Uterus (tissue), 4 donors: ENCODE results near the gene ETV7. TPM values are rescaled to one million over a fixed set of nuclear protein-coding genes. Genes with fewer than 3 reads are reported as not detected.
"Not testable (repeated sequence)": the region's sequence is repeated elsewhere in the genome, so short reads cannot be mapped to it uniquely, and the experiment has no call there.

ENCODE experiments used
- DNase-seq, 2 donors: peaks; one replicate each; pipeline ENCODE4 v3.0.0-alpha.2; 2019 to 2020
- H3K27ac ChIP-seq, 2 donors: fragments of 200-600 bp; sonication (generic); 1 replicate in 1 of 2; 2 replicates in 1 of 2; pipeline ENCODE4 v1.5.1; 2016 to 2018
- H3K27me3 ChIP-seq, 2 donors: fragments of 200-600 bp; sonication (generic); one replicate each; pipeline ENCODE4 v1.5.1; 2018 to 2019; ENCODE audit warnings: control low read depth in 1 of 2
- H3K36me3 ChIP-seq, 2 donors: fragments of 200-600 bp; sonication (generic); one replicate each; pipeline ENCODE4 v1.5.1; 2019; ENCODE audit warnings: control low read depth in 1 of 2
- H3K4me1 ChIP-seq, 2 donors: fragments of 200-600 bp; sonication (generic); one replicate each; pipeline ENCODE4 v1.5.1; 2018 to 2019; ENCODE audit warnings: control low read depth in 1 of 2
- H3K4me3 ChIP-seq, 2 donors: fragments of 200-600 bp; sonication (generic); 1 replicate in 1 of 2; 2 replicates in 1 of 2; pipeline ENCODE4 v1.5.1; 2018 to 2019; ENCODE audit warnings: mild to moderate bottlenecking in 1 of 2
- H3K9me3 ChIP-seq, 2 donors: fragments of 200-600 bp; sonication (generic); one replicate each; pipeline ENCODE4 v1.5.1; 2019; ENCODE audit warnings: control low read depth in 1 of 2
- POLR2A ChIP-seq, 2 donors: fragments of 450-650 bp; IDR thresholded peaks; one replicate each; pipeline ENCODE4 v1.6.1; 2016; ENCODE audit warnings: antibody characterized with exemption in 2 of 2, mild to moderate bottlenecking in 1 of 2, moderate library complexity in 1 of 2
- intact Hi-C: fragments of 100-400 bp; cut with DNase I; formaldehyde crosslinking; loops from one replicate; pipeline ENCODE4 v1.15.1; 2023; ENCODE audit warnings: low total_unique reads
- total RNA-seq, 4 donors: library from RNA; depleted of rRNA in 3 of 4; stranded (reverse); fragments of >200 nt in 3 of 4; gene quantifications; one replicate each; pipeline versions ENCODE4 v1.1.0 to v1.2.4, GENCODE V29; 2014 to 2023
- TF ChIP-seq, protein P1 (sequence below), 4 experiments: fragments of 200-600 bp in 2 of 4; fragments of 450-650 bp in 2 of 4; sonication (generic) in 2 of 4; IDR thresholded peaks; one replicate each; pipeline ENCODE4 v1.5.1; 2016 to 2019; ENCODE audit warnings: antibody characterized with exemption in 4 of 4, mild to moderate bottlenecking in 2 of 4, moderate library complexity in 1 of 4
- donor health status: DM: yes; HTN: yes; CAD: no.

ETV7 gene
- total RNA-seq, 4 donors from 2014 or later: 1.3 TPM; not detected in 3

- DNase-seq: no peak
- no peaks in the 10 kb centered on the region for H3K9me3 ChIP-seq
- TF ChIP-seq POLR2A (IDR thresholded peaks at IDR 0.05): no peak
- TF ChIP-seq, protein P1, sequence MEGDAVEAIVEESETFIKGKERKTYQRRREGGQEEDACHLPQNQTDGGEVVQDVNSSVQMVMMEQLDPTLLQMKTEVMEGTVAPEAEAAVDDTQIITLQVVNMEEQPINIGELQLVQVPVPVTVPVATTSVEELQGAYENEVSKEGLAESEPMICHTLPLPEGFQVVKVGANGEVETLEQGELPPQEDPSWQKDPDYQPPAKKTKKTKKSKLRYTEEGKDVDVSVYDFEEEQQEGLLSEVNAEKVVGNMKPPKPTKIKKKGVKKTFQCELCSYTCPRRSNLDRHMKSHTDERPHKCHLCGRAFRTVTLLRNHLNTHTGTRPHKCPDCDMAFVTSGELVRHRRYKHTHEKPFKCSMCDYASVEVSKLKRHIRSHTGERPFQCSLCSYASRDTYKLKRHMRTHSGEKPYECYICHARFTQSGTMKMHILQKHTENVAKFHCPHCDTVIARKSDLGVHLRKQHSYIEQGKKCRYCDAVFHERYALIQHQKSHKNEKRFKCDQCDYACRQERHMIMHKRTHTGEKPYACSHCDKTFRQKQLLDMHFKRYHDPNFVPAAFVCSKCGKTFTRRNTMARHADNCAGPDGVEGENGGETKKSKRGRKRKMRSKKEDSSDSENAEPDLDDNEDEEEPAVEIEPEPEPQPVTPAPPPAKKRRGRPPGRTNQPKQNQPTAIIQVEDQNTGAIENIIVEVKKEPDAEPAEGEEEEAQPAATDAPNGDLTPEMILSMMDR (IDR thresholded peaks at IDR 0.05): no peak
- H3K4me1 ChIP-seq: no peaks in the 10 kb centered on the region
- intact Hi-C loops: no loop called here
- no peak overlapping the region for H3K27ac ChIP-seq
- H3K36me3 ChIP-seq: no peaks in the 10 kb centered on the region
- H3K4me3 ChIP-seq: no peak overlapping the region
- no peaks in the 10 kb centered on the region for H3K27me3 ChIP-seq
Observed at GRCh38 chr6:36364669-36365479, 22.6 kb downstream of the ETV7 start.

GRCh38 chr6:36364061-36364635 is 23.3 kb downstream of the ETV7 start:
- H3K4me3 ChIP-seq, H3K36me3 ChIP-seq, intact Hi-C loops, DNase-seq, H3K27me3 ChIP-seq, H3K4me1 ChIP-seq, H3K9me3 ChIP-seq, H3K27ac ChIP-seq: not testable (repeated sequence)

DNA sequence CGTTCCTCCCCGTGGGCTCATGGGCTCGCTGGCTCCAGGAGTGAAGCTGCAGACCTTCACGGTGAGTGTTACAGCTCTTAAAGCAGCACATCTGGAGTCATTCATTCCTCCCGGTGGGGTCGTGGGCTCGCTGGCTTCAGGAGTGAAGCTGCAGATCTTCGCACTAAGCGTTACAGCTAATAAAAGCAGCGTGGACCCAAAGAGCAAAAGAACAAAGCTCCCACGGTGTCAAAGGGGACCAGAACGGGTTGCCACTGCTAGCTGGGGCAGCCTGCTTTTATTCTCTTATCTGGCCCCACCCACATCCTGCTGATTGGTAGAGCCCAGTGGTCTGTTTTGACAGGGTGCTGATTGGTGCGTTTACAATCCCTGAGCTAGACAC is 24.1 kb downstream of the ETV7 start:
- H3K27ac ChIP-seq, H3K27me3 ChIP-seq, H3K36me3 ChIP-seq, H3K4me3 ChIP-seq, H3K9me3 ChIP-seq, H3K4me1 ChIP-seq, intact Hi-C loops, DNase-seq: not testable (repeated sequence)

- intact Hi-C loops: no loop called here
- Histone ChIP-seq H3K36me3 (no peaks in the 10 kb centered on the region), H3K9me3 (no peaks in the 10 kb centered on the region), H3K27ac (no peak overlapping the region), H3K4me1 (no peaks in the 10 kb centered on the region), H3K27me3 (no peaks in the 10 kb centered on the region), H3K4me3 (no peak overlapping the region)
- DNase-seq: no peak
- TF ChIP-seq, protein P1 (IDR thresholded peaks at IDR 0.05): no peak
- no peak for TF ChIP-seq POLR2A (IDR thresholded peaks at IDR 0.05)
Observed at GRCh38 chr6:36362551-36363370, 24.7 kb downstream of the ETV7 start.

GRCh38 chr6:36361071-36361470 is 26.4 kb downstream of the ETV7 start:
- no peak overlapping the region for H3K4me3 ChIP-seq
- no peak for DNase-seq
- no peaks in the 10 kb centered on the region for H3K27me3 ChIP-seq
- no peak overlapping the region for H3K27ac ChIP-seq
- H3K4me1 ChIP-seq: no peaks in the 10 kb centered on the region
- no peaks in the 10 kb centered on the region for H3K9me3 ChIP-seq
- intact Hi-C loops: no loop called here
- no peak for TF ChIP-seq POLR2A (IDR thresholded peaks at IDR 0.05)
- TF ChIP-seq, protein P1 (IDR thresholded peaks at IDR 0.05): no peak
- H3K36me3 ChIP-seq: no peaks in the 10 kb centered on the region
